Measurements from ENCODE around the gene RUNDC3A. TPM values are rescaled to one million over a fixed set of nuclear protein-coding genes. Genes with fewer than 3 reads are reported as not detected.

Gene RUNDC3A
- total and polyA plus RNA-seq, 2 of the 13 experiments (the other 11 are each of a cell fraction or from before 2014, with no cell fraction given), result 0.25 TPM; not detected in 1

GRCh38 chr17:44326861-44327444, 18.6 kb downstream of the RUNDC3A start (continued):
- TF ChIP-seq KDM3A (CRISPR knock-in tag; IDR thresholded peaks at IDR 0.05; ENCODE audit: low read depth) (0 out of 2 replicates have a peak, but pooled peaks have one; percentile 19), GATA4 (IDR thresholded peaks at IDR 0.05; ENCODE audit: borderline replicate concordance, low read depth) (no peak), ZNF20 (CRISPR knock-in tag; IDR thresholded peaks at IDR 0.05) (no peak), ZNF160 (CRISPR knock-in tag; IDR thresholded peaks at IDR 0.05) (no peak), BORCS8-MEF2B (CRISPR knock-in tag; IDR thresholded peaks at IDR 0.05) (peak; percentile 42; the same call in 1 of the 2 replicates), ZNF652 (CRISPR knock-in tag; IDR thresholded peaks at IDR 0.05; ENCODE audit: borderline replicate concordance, low read depth) (peak; percentile 14; the same call in 1 of the 2 replicates), ZNF570 (CRISPR knock-in tag; IDR thresholded peaks at IDR 0.05; ENCODE audit: borderline replicate concordance) (no peak), ELK4 (CRISPR knock-in tag; IDR thresholded peaks at IDR 0.05; ENCODE audit: borderline replicate concordance) (no peak), DMAP1 (CRISPR knock-in tag; IDR thresholded peaks at IDR 0.05) (peak; percentile 74; the same call in 1 of the 2 replicates), SUZ12 (IDR thresholded peaks at IDR 0.05; ENCODE audit: low read depth, low read length) (no peak), LRRFIP1 (CRISPR knock-in tag; conservative IDR thresholded peaks at IDR 0.05) (no peak), NFKBIZ (CRISPR knock-in tag; IDR thresholded peaks at IDR 0.05) (no peak), ZBTB37 (CRISPR knock-in tag; IDR thresholded peaks at IDR 0.05) (no peak), ARID4A (CRISPR knock-in tag; IDR thresholded peaks at IDR 0.05; ENCODE audit: borderline replicate concordance) (peak; percentile 93), CEBPG (CRISPR knock-in tag; IDR thresholded peaks at IDR 0.05) (no peak; the same call in 1 of the 2 replicates), GMEB1 (CRISPR knock-in tag; IDR thresholded peaks at IDR 0.05; ENCODE audit: borderline replicate concordance) (peak; percentile 75; the same call in 1 of the 2 replicates), FOXO4 (CRISPR knock-in tag; conservative IDR thresholded peaks at IDR 0.05) (no peak)
